ENCODE measurements around the gene GPRC5D.

DNA sequence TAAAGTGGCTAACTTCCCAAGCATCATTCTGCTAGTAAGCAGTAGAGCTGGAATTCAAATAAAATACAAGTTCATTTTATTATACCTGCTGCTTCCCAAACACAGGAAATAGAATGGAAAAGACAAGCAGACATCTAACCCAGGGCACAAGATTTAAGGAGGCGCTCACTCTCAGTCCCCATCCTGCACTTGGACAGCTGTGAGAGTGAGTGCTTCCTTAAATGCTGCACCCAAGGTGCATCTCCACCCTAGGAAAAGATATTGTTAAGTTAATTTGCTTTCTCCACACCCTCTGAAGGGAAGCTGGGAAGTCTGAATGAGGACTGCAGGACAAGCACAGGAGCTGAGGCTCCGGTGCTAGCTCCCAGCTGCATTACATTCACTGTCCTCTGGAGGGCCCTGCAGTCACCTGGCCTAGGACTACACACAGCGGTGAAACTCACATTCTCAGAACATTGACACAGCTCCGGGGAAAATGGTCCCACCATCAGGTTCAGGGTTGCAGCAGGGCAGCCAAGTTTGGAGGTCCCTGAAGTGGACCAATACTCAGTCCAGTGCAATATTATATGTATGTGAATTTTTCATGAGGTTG is 33.9 kb upstream of the GPRC5D start:
- TF ChIP-seq POLR2A (IDR thresholded peaks at IDR 0.05; ENCODE audit: low read depth, low read length) (no peak), POLR2AphosphoS5 (IDR thresholded peaks at IDR 0.05; ENCODE audit: low read depth, low read length) (no peak), TAF1 (IDR thresholded peaks at IDR 0.05; ENCODE audit: low read depth, low read length) (no peak)

Data from GM12891 (cell line).